Suprapubic skin (tissue), 4 donors: Measurements from ENCODE around the gene SPOCK1. TPM values are rescaled to one million over a fixed set of nuclear protein-coding genes. Genes with fewer than 3 reads are reported as not detected.

Experiments used
- DNase-seq, 2 donors: peaks; one replicate each; pipeline ENCODE4 v3.0.0-alpha.2; 2019; ENCODE audit warnings: low spot score in 2 of 2
- H3K27ac ChIP-seq: fragments of 200-600 bp; sonication (generic); one replicate; pipeline ENCODE4 v1.5.1; 2019
- H3K27me3 ChIP-seq: fragments of 200-600 bp; sonication (generic); one replicate; pipeline ENCODE4 v1.5.1; 2019
- H3K36me3 ChIP-seq: fragments of 200-600 bp; sonication (generic); one replicate; pipeline ENCODE4 v1.5.1; 2019
- H3K4me1 ChIP-seq: fragments of 200-600 bp; sonication (generic); one replicate; pipeline ENCODE4 v1.5.1; 2019
- H3K4me3 ChIP-seq: fragments of 200-600 bp; sonication (generic); one replicate; pipeline ENCODE4 v1.5.1; 2019; ENCODE audit warnings: mild to moderate bottlenecking
- H3K9me3 ChIP-seq: fragments of 200-600 bp; sonication (generic); one replicate; pipeline ENCODE4 v1.5.1; 2019
- CTCF ChIP-seq, 2 donors: fragments of 200-600 bp in 1 of 2; fragments of 450-650 bp in 1 of 2; sonication (generic) in 1 of 2; IDR thresholded peaks; one replicate each; pipeline ENCODE4 v1.5.1; 2016 to 2019; ENCODE audit warnings: antibody characterized with exemption in 2 of 2, mild to moderate bottlenecking in 1 of 2, moderate library complexity in 1 of 2
- EP300 ChIP-seq: sonication (generic); formaldehyde crosslinking; IDR thresholded peaks from one replicate; pipeline ENCODE4 v1.6.1; 2017; ENCODE audit warnings: antibody characterized with exemption
- POLR2A ChIP-seq, 2 donors: fragments of 450-650 bp; IDR thresholded peaks; one replicate each; pipeline ENCODE4 v1.6.1; 2017; ENCODE audit warnings: antibody characterized with exemption in 2 of 2, mild to moderate bottlenecking in 2 of 2, moderate library complexity in 2 of 2
- POLR2AphosphoS5 ChIP-seq, 3 donors: sonication (generic); formaldehyde crosslinking; IDR thresholded peaks; one replicate each; pipeline ENCODE4 v1.6.1; 2017; ENCODE audit warnings: antibody characterized with exemption in 3 of 3
- WGBS: methylation state at CpG from one replicate; pipeline ENCODE4 v1.1.5; 2018; 5-methylcytosine and 5-hydroxymethylcytosine counted together
- total RNA-seq, 4 donors: library from RNA; depleted of rRNA; stranded (reverse); fragments of >200 nt; gene quantifications; one replicate each; pipeline ENCODE4 v1.1.0, GENCODE V29; 2016

The SPOCK1 gene
- total RNA-seq, 4 donors from 2014 or later = 3.9 to 11.6 (median 5.4) TPM

- no peak for TF ChIP-seq POLR2AphosphoS5 (IDR thresholded peaks at IDR 0.05)
- Histone ChIP-seq H3K9me3 (no peaks in the 10 kb centered on the region), H3K36me3 (no peaks in the 10 kb centered on the region)
These were observed 153.7 kb downstream of the SPOCK1 start for GRCh38 chr5:137345396-137345795.

GRCh38 chr5:137344723-137345322, 154.3 kb downstream of the SPOCK1 start:
- WGBS = 40% methylated on average over 6 of the region's 6 CpGs

More at GRCh38 chr5:137345396-137345795, 153.7 kb downstream of the SPOCK1 start:
- no peaks in the 10 kb centered on the region for H3K27me3 ChIP-seq
- no peak overlapping the region for H3K27ac ChIP-seq
- H3K4me1 ChIP-seq = no peaks in the 10 kb centered on the region
- DNase-seq = no peak
- no peak overlapping the region for H3K4me3 ChIP-seq

GRCh38 chr5:137344021-137344420, 155.1 kb downstream of the SPOCK1 start:
- DNase-seq = no peak

More at GRCh38 chr5:137344723-137345322, 154.3 kb downstream of the SPOCK1 start:
- no peak overlapping the region for H3K4me3 ChIP-seq
- DNase-seq = no peak
- H3K27me3 ChIP-seq = no peaks in the 10 kb centered on the region
- H3K9me3 ChIP-seq = no peaks in the 10 kb centered on the region
- H3K27ac ChIP-seq = no peak overlapping the region
- H3K4me1 ChIP-seq = no peaks in the 10 kb centered on the region
- TF ChIP-seq EP300 (no peak), CTCF (IDR thresholded peaks at IDR 0.05) (peak in 1 of 2 donors; percentile 52)
- H3K36me3 ChIP-seq = no peaks in the 10 kb centered on the region

GRCh38 chr5:137342764-137343163, 156.4 kb downstream of the SPOCK1 start:
- DNase-seq = no peak
- 93% methylated on average over 3 of the region's 3 CpGs for WGBS
- Histone ChIP-seq H3K4me3 (no peak overlapping the region), H3K27ac (no peak overlapping the region), H3K9me3 (no peaks in the 10 kb centered on the region), H3K36me3 (no peaks in the 10 kb centered on the region), H3K27me3 (no peaks in the 10 kb centered on the region), H3K4me1 (no peaks in the 10 kb centered on the region)
- TF ChIP-seq CTCF (IDR thresholded peaks at IDR 0.05) (no peak), POLR2AphosphoS5 (IDR thresholded peaks at IDR 0.05) (no peak), EP300 (no peak), POLR2A (IDR thresholded peaks at IDR 0.05) (no peak)

More at GRCh38 chr5:137344021-137344420, 155.1 kb downstream of the SPOCK1 start:
- no peak for TF ChIP-seq POLR2AphosphoS5 (IDR thresholded peaks at IDR 0.05)
- TF ChIP-seq CTCF (IDR thresholded peaks at IDR 0.05) = no peak
- TF ChIP-seq POLR2A (IDR thresholded peaks at IDR 0.05) = no peak
- no peak for TF ChIP-seq EP300
- no peak overlapping the region for H3K27ac ChIP-seq
- H3K36me3 ChIP-seq = no peaks in the 10 kb centered on the region
- no peaks in the 10 kb centered on the region for H3K4me1 ChIP-seq
- H3K4me3 ChIP-seq = no peak overlapping the region
- no peaks in the 10 kb centered on the region for H3K9me3 ChIP-seq
- H3K27me3 ChIP-seq = no peaks in the 10 kb centered on the region
- 76% methylated on average over 4 of the region's 4 CpGs for WGBS

- 77% methylated on average over 8 of the region's 8 CpGs for WGBS
These were observed 157.3 kb downstream of the SPOCK1 start for GRCh38 chr5:137341831-137342230.

More at GRCh38 chr5:137341831-137342230, 157.3 kb downstream of the SPOCK1 start:
- no peak overlapping the region for H3K4me3 ChIP-seq
- no peaks in the 10 kb centered on the region for H3K4me1 ChIP-seq
- H3K27ac ChIP-seq = no peak overlapping the region
- no peak for TF ChIP-seq POLR2AphosphoS5 (IDR thresholded peaks at IDR 0.05)
- no peak for TF ChIP-seq CTCF (IDR thresholded peaks at IDR 0.05)
- TF ChIP-seq EP300 = no peak
- TF ChIP-seq POLR2A (IDR thresholded peaks at IDR 0.05) = no peak
- H3K36me3 ChIP-seq = no peaks in the 10 kb centered on the region
- no peaks in the 10 kb centered on the region for H3K9me3 ChIP-seq
- no peak for DNase-seq
- H3K27me3 ChIP-seq = no peaks in the 10 kb centered on the region
